ENCODE data around the gene PPME1.

- TF ChIP-seq, protein P1, sequence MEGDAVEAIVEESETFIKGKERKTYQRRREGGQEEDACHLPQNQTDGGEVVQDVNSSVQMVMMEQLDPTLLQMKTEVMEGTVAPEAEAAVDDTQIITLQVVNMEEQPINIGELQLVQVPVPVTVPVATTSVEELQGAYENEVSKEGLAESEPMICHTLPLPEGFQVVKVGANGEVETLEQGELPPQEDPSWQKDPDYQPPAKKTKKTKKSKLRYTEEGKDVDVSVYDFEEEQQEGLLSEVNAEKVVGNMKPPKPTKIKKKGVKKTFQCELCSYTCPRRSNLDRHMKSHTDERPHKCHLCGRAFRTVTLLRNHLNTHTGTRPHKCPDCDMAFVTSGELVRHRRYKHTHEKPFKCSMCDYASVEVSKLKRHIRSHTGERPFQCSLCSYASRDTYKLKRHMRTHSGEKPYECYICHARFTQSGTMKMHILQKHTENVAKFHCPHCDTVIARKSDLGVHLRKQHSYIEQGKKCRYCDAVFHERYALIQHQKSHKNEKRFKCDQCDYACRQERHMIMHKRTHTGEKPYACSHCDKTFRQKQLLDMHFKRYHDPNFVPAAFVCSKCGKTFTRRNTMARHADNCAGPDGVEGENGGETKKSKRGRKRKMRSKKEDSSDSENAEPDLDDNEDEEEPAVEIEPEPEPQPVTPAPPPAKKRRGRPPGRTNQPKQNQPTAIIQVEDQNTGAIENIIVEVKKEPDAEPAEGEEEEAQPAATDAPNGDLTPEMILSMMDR (IDR thresholded peaks at IDR 0.05): no peak
- TF ChIP-seq REST (IDR thresholded peaks at IDR 0.05; ENCODE audit: insufficient read depth in 1 of 2, low read depth in 2 of 2, low read length in 1 of 2): no peak
These were observed 97.4 kb downstream of the PPME1 start for GRCh38 chr11:74268456-74268855.
